Amniotic epithelial cell (primary cell): ENCODE measurements around the gene TECPR1.

Source experiments
- DNase-seq: peaks from one replicate; pipeline ENCODE4 v3.0.0-alpha.2; 2010; ENCODE audit warnings: low read depth

Gene TECPR1

DNA sequence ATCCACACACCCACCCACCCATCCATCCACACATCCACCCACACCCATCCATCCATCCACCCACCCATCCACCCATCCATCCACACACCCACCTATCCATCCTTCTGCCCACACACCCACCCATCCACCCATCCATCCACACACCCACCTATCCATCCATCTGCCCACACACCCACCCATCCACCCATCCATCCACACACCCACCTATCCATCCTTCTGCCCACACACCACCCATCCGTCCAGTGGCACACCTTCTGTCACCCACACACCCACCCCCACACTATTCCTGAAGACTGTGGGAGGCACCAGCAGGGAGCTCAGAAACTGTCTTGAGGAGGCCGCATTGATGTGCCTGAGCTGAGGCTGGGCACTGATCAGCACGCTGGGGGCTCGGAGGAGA, 9.1 kb downstream of the TECPR1 start:
- DNase-seq = no peak

- DNase-seq = no peak
Measured at GRCh38 chr7:98242342-98242741, 9.7 kb downstream of the TECPR1 start.

- DNase-seq = no peak
Measured at GRCh38 chr7:98241674-98242241, 10.3 kb downstream of the TECPR1 start.

- DNase-seq = peak; percentile 27
Measured at GRCh38 chr7:98240961-98241673, 10.9 kb downstream of the TECPR1 start.

DNA sequence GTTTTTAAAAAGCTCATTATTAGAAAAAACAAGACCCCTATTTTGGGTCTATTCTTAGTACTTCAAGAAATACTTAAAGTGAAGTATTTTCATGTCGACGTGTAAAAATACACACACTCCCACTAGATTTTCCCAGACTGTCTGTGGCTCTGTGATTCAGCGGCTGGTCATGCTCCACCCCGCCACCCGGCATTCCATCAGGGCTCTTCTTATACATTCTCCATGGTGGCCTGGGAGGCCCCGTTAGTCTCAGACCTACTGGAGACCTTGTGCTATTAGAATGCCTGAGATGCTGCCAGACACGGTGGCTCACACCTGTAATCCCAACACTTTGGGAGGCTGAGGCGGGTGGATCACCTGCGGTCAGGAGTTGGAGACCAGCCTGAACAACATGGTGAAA, 13.1 kb downstream of the TECPR1 start:
- DNase-seq = peak; percentile 60

- no peak for DNase-seq
Measured at GRCh38 chr7:98238076-98238475, 14.0 kb downstream of the TECPR1 start.

DNA sequence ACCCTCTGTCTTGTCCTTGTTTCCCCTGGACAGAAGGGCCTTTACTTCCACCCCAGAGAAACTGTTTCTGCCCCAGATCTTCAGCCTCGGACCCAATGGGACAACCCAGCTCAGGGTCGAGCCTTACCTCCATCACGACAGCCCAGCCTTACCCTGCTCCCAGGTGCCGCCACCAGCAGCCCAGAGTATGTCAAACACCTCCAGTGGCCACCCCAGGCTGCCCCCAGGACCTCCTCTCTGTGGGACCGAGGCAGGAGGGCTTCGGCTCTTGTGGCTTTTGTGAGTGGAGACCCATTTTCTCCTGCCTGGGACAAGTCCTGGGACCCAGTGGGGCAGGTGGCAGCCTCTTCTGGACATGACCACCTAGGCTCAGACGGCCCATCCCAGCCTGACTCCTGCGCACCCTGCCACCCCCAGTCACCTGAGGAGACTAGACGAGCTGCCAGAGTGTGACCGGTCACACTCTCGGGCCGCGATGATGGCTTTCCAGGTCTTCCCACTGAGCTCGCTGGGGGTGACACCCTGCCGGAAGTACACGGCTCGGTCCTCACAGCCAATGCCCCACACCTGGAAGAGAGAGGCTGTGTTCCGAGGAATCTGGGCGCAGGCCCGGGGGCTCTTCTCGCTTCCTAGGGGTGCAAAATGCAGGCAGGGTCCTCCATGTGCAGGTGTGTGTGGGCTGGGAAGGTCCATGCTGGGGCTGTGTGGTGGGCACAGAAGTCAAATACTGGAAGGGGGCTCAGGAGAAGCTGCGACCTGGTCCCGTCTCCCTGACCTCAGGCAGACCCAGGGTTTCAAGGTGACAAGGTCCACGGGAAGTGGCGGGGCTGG, 15.5 kb downstream of the TECPR1 start:
- DNase-seq = no peak

DNA sequence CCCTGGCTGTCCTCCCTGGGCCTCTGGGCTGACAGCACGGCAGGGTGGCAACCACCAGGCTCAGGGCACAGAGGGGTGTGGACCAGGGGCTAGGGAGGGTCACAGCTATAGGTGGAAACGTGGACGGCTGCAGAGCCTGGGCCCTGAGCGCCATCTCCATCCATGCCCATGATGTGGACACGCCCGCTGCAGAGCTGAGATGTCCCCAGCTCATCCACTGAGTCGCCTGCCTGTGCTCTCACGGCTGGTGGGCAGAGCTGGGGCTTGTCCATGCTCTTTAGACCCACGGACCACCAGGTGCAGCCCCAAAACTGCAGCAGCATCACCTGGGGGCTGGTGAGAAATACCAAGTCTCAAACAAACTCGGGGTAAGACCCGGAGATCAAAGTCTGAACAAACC, 16.1 kb downstream of the TECPR1 start:
- no peak for DNase-seq

DNA sequence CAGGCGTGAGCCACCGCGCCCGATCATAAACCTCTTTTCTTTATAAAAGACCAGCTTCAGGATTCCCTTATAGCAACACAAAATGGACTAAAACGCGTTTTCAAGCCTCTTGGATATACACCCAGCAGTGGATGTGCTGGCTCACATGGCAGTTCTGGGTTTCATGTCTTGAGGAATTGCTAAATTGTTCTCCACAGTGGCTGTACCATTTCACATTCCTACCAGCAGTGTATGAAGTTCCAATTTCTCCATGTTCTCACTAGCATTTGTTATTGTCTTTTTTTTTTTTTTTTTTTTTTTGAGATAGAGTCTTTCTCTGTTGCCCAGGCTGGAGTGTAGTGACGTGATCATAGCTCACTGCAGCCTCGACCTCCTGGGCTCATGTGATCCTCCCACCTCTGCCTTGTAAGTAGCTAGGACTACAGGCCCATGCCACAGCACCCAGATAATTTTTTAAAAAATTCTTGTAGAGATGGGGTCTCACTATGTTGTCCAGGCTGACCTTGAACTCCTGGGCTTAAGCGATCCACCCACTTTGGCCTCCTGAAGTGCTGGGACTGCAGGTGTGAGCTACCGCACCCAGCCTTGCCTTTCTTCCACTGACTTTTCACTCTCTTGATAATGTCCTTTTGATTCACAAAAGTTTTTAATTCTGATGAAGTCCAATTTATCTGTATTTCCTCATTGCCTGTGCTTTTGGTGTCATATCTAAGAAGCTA, 17.4 kb downstream of the TECPR1 start:
- DNase-seq = no peak

GRCh38 chr7:98233219-98234070, 18.6 kb downstream of the TECPR1 start:
- no peak for DNase-seq

DNA sequence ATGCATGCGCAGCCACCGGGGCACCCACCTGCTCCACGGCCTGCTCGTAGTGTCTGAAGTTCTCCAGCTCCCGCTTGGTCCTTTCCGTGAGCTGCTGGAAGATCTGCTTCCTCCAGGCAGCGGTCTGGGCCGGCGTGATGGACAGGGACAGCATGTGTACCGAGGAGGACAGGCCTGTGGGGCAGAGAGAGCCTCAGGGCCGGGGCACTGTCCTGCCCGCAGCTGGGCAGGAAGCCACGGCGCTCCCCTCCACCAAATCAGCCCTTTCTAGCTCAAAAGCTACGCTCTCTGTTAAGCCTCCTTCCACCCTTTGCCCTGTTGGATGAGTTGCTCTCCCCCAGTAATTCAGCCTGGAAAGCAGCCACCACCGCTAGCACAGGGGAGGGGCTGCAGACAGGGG, 19.2 kb downstream of the TECPR1 start:
- DNase-seq = no peak

DNA sequence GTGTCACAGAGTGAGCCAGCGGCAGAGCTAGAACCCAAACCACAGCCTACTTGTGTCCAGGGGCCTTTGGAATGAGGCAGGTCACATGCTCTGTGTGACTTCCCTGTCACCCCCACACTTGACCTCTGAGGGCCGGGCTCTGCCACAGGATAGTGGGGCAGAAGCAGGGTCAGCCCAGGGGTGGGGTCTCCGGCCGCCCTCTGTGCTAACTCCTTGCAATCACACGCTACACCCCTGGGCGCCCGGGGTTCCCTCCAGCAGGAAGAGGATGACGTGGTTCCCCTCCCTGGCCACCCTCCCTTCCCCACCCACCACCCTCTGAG, 19.8 kb downstream of the TECPR1 start:
- no peak for DNase-seq

GRCh38 chr7:98231493-98232262, 20.4 kb downstream of the TECPR1 start:
- no peak for DNase-seq

DNA sequence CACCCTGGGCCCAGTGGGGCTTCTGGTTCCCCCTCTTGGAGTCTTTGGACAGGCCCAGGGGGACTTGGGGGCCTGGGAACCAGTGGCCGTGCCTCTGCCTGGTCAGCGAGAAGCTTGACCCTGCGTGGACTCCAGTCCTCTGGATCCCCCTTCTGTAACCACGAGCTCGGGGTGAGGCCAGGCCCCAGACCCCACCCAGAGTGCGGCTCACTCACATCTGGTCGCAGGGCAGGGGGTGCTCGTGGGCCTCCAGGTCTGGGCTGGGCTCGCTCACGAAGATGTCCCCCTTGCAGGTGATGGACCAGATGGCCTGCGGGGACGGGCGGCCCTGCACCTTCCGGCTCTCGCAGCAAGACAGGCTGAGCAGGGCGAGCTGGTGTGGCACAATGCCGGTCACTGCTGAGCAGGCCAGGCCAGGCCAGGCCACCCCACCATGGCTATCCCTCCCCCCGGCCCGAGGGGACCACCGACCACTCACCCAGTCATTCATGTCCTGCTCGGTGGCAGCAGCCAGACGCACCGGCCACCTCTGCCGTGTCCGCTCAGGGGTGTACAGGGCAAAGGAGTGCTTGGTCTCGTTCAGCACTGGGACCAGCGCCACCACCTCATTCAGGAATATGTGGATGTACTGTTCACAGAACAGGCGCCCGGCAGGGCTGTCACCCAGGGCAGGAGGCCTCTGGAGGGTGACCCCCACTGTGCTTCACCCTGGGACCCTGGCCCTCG, 21.1 kb downstream of the TECPR1 start:
- DNase-seq = no peak

- DNase-seq = no peak
Measured at GRCh38 chr7:98229991-98230745, 21.9 kb downstream of the TECPR1 start.

DNA sequence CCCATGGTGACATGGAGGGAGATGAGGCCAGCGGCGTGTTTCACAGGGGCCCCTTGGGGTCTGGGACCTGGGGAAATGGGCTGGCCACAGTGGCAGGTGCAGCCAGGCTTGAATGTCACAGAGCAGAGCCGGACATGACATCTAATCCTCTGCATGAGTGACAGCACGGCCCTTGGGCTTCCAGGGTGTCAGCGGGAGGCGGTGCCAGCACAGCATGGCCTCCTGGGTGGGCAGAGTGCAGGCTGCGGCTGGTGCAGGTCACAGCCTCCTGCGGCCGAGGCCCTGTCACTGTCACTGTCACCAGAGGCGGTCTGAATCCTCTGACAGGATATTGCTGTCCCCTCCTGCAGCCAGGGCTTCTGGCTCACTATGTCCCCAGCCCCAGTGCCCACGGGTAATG, 22.6 kb downstream of the TECPR1 start:
- DNase-seq = no peak

DNA sequence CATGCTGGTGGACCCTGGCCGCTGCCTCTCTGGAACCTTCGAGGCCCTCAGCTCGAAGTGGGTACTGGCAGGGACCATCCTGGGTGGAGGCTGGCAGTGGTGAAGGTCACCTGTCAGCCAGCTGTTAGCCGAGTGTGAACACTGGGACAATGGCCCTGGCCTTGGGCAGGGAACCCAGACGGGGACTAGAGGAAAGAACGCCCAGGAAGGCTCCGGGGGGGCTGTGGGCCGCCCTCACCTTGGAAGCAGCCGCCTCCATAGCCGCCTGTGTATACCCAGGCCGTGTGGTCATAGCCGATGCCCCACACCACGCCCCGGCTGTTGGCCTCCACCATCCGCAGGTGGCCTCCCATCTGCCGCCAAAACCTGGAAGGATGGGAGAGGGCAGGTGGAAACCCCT, 23.2 kb downstream of the TECPR1 start:
- DNase-seq = no peak

DNA sequence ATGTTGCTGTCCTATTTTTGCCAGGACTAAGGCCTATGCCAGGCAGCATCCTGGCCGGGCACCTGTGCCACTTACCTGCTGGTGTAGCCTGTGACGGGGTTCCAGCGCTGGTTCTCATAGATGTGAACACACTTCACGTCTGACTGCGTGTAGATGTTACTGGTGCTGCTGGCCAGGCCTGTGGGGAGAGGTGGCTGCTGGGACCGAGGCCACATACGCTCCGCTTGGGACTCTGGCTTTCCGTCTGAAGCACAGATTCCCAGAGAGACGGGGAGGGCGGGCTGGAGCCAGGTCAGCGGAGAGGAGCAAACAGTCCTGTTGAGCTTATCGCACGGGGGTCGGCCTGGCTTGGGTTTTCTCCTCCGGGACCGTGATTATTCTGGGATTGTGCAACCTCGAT, 24.1 kb downstream of the TECPR1 start:
- no peak for DNase-seq

DNA sequence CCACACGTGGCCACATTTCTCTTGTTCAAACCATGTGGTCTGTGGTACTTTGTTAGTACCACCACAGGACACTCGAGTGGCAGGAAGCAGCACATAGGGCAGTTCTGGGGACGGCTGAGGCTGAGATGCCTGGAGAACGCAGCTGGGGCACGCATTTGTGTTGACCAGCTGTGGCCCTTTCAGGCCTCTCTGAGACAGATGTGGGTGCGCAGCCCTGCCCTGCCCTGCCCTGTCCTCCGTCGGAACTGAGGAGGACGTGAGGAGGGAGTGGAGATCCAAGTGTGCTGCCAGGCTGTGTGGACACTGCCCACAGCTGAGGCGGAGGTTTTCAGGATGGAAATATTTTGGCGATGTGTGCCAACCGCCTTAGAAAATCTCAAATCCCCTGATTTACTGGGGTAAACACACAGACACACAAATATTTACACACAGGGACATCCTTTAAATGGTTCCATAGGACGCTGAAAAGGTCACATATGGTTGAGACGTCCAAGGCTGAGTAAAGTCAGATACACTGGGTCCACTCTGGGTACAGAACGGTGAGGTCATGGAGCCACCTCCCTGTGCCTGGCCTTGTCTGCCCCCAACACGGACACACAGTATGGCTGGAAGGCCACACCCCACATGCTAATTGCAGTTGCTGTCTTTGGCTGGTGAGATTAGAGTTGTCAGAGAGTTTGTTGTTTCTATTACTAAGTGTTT, 26.0 kb downstream of the TECPR1 start:
- no peak for DNase-seq
